BLaER1 treated with 17β-estradiol and CSF1 and Interleukin-3, amounts not matched to agents 10 nM and 100 nM (cell line): ENCODE data around the gene SURF6.

Experiments used
- H3K27ac ChIP-seq, 11 experiments: shearing (Covaris generic); formaldehyde crosslinking; 2 replicates each; pipeline ENCODE4 v1.8.1; 2022
- H3K27me3 ChIP-seq, 11 experiments: shearing (Covaris generic); formaldehyde crosslinking; 2 replicates each; pipeline ENCODE4 v1.8.1; 2022
- H3K36me3 ChIP-seq, 11 experiments: shearing (Covaris generic); formaldehyde crosslinking; 2 replicates each; pipeline ENCODE4 v1.8.1; 2022
- H3K4me1 ChIP-seq, 10 experiments: shearing (Covaris generic); formaldehyde crosslinking; 2 replicates each; pipeline ENCODE4 v1.8.1; 2022
- H3K4me2 ChIP-seq, 11 experiments: shearing (Covaris generic); formaldehyde crosslinking; 2 replicates each; pipeline ENCODE4 v1.8.1; 2022
- H3K4me3 ChIP-seq, 10 experiments: shearing (Covaris generic); formaldehyde crosslinking; 2 replicates each; pipeline ENCODE4 v1.8.1; 2022
- H3K9ac ChIP-seq, 11 experiments: shearing (Covaris generic); formaldehyde crosslinking; 2 replicates each; pipeline ENCODE4 v1.8.1; 2022
- H3K9me3 ChIP-seq, 11 experiments: shearing (Covaris generic); formaldehyde crosslinking; replicated peaks in 1 of 11; 2 replicates each; pipeline ENCODE4 v1.8.1; 2022
- H4K20me1 ChIP-seq, 11 experiments: shearing (Covaris generic); formaldehyde crosslinking; 2 replicates each; pipeline ENCODE4 v1.8.1; 2022
- Cebpa-rat ChIP-seq, 11 experiments: shearing (Covaris generic); IDR thresholded peaks; 2 replicates each; pipeline ENCODE4 v1.8.1; 2022

The SURF6 gene

GRCh38 chr9:133361507-133362092, 25.6 kb upstream of the SURF6 start:
- H3K4me1 ChIP-seq, result peaks cover 42 to 67% (median 59%) of the 10 kb centered on the region in 10 experiments
- TF ChIP-seq Cebpa-rat (IDR thresholded peaks at IDR 0.05), result no peak
- H3K4me3 ChIP-seq, result no peak overlapping the region
- H3K27ac ChIP-seq, result peak overlapping the region in 6 of 11 experiments; percentile 10 to 95 (median 68); a peak in 9 of 22 replicates
- H3K9ac ChIP-seq, result peak overlapping the region in 10 of 11 experiments; percentile 32 to 93 (median 48); a peak in 14 of 22 replicates
- H3K9me3 ChIP-seq, result no peaks in the 10 kb centered on the region
- H3K27me3 ChIP-seq, result no peaks in the 10 kb centered on the region
- peaks cover 72 to 92% (median 84%) of the 10 kb centered on the region in 11 experiments for H3K36me3 ChIP-seq
- H4K20me1 ChIP-seq, result peaks cover 61 to 100% (median 89%) of the 10 kb centered on the region in 11 experiments
- peak overlapping the region in 9 of 11 experiments; percentile 18 to 98 (median 64); a peak in 15 of 22 replicates for H3K4me2 ChIP-seq

- no peak for TF ChIP-seq Cebpa-rat (IDR thresholded peaks at IDR 0.05)
- Histone ChIP-seq H3K9me3 (no peaks in the 10 kb centered on the region), H3K4me2 (peak overlapping the region; percentile 5 to 98 (median 56); a peak in 21 of 22 replicates), H3K4me1 (peaks cover 43 to 68% (median 60%) of the 10 kb centered on the region in 10 experiments), H3K36me3 (peaks cover 63 to 82% (median 75%) of the 10 kb centered on the region in 11 experiments), H4K20me1 (peaks cover 52 to 94% (median 80%) of the 10 kb centered on the region in 11 experiments; a peak in 21 of 22 replicates), H3K4me3 (no peak overlapping the region), H3K9ac (peak overlapping the region; percentile 35 to 93 (median 53); a peak in 20 of 22 replicates), H3K27me3 (no peaks in the 10 kb centered on the region), H3K27ac (peak overlapping the region in 10 of 11 experiments; percentile 4 to 95 (median 30); a peak in 13 of 22 replicates)
These were observed 24.7 kb upstream of the SURF6 start for GRCh38 chr9:133360400-133361393.

GRCh38 chr9:133359399-133360175, 23.6 kb upstream of the SURF6 start:
- Histone ChIP-seq H3K27ac (peak overlapping the region in 5 of 11 experiments; percentile 35 to 95 (median 69); a peak in 8 of 22 replicates), H3K4me2 (peak overlapping the region in 9 of 11 experiments; percentile 6 to 98 (median 64); a peak in 13 of 22 replicates), H3K27me3 (no peaks in the 10 kb centered on the region), H4K20me1 (peaks cover 42 to 89% (median 70%) of the 10 kb centered on the region in 11 experiments; a peak in 21 of 22 replicates), H3K36me3 (peaks cover 52 to 71% (median 64%) of the 10 kb centered on the region in 11 experiments), H3K9ac (peak overlapping the region in 10 of 11 experiments; percentile 19 to 93 (median 58); a peak in 16 of 22 replicates), H3K4me1 (peaks cover 54 to 75% (median 70%) of the 10 kb centered on the region in 10 experiments), H3K9me3 (no peaks in the 10 kb centered on the region), H3K4me3 (no peak overlapping the region)
- TF ChIP-seq Cebpa-rat (IDR thresholded peaks at IDR 0.05), result no peak

- Histone ChIP-seq H3K4me3 (peak overlapping the region; percentile 67 to 88 (median 78); a peak in 19 of 20 replicates), H3K9me3 (no peaks in the 10 kb centered on the region), H3K4me2 (peak overlapping the region; percentile 98 to 100 (median 99)), H3K36me3 (peaks cover 37 to 66% (median 56%) of the 10 kb centered on the region in 11 experiments), H3K27ac (peak overlapping the region in 7 of 11 experiments; percentile 6 to 95 (median 93); a peak in 7 of 22 replicates), H3K4me1 (peaks cover 67 to 93% (median 86%) of the 10 kb centered on the region in 10 experiments), H3K9ac (peak overlapping the region; percentile 85 to 93 (median 90); a peak in 20 of 22 replicates), H4K20me1 (peaks cover 34 to 89% (median 70%) of the 10 kb centered on the region in 11 experiments; a peak in 21 of 22 replicates), H3K27me3 (no peaks in the 10 kb centered on the region)
- TF ChIP-seq Cebpa-rat (IDR thresholded peaks at IDR 0.05), result no peak
These were observed 21.7 kb upstream of the SURF6 start for GRCh38 chr9:133357656-133358055.

GRCh38 chr9:133356391-133357091, 20.6 kb upstream of the SURF6 start, which contains the start of the genes SURF1 and SURF2:
TSS of gene SURF1 (minus strand) at chr9:133356487. CDS start at chr9:133356453, 34 bp downstream.
TSS of gene SURF2 (plus strand) at chr9:133356550. CDS start at chr9:133356593, 43 bp downstream.
- Histone ChIP-seq H3K36me3 (peaks cover 37 to 66% (median 56%) of the 10 kb centered on the region in 11 experiments), H3K9ac (peak within 1 kb of the TSS; percentile 85 to 93 (median 90)), H3K27ac (peak within 1 kb of the TSS; percentile 58 to 95 (median 93); a peak in 21 of 22 replicates), H3K9me3 (no peaks in the 10 kb centered on the region), H3K4me3 (peak within 1 kb of the TSS; percentile 67 to 88 (median 78)), H4K20me1 (peaks cover 34 to 89% (median 70%) of the 10 kb centered on the region in 11 experiments), H3K4me1 (peaks cover 65 to 92% (median 78%) of the 10 kb centered on the region in 10 experiments), H3K27me3 (no peaks in the 10 kb centered on the region), H3K4me2 (peak within 1 kb of the TSS; percentile 98 to 100 (median 99))
- TF ChIP-seq Cebpa-rat (IDR thresholded peaks at IDR 0.05), result no peak

- peak overlapping the region; percentile 88 to 98 (median 94) for H3K4me2 ChIP-seq
- no peaks in the 10 kb centered on the region for H3K9me3 ChIP-seq
- peak overlapping the region; percentile 67 to 88 (median 78) for H3K4me3 ChIP-seq
- H3K27me3 ChIP-seq, result no peaks in the 10 kb centered on the region
- peak overlapping the region; percentile 58 to 95 (median 93); a peak in 21 of 22 replicates for H3K27ac ChIP-seq
- H3K36me3 ChIP-seq, result peaks cover 37 to 66% (median 56%) of the 10 kb centered on the region in 11 experiments
- no peak for TF ChIP-seq Cebpa-rat (IDR thresholded peaks at IDR 0.05)
- peaks cover 62 to 92% (median 77%) of the 10 kb centered on the region in 10 experiments for H3K4me1 ChIP-seq
- H4K20me1 ChIP-seq, result peaks cover 35 to 89% (median 70%) of the 10 kb centered on the region in 11 experiments
- H3K9ac ChIP-seq, result peak overlapping the region; percentile 85 to 93 (median 90)
These were observed 19.9 kb upstream of the SURF6 start for GRCh38 chr9:133355881-133356357.

GRCh38 chr9:133354766-133355165, 18.8 kb upstream of the SURF6 start:
- Histone ChIP-seq H3K27me3 (no peaks in the 10 kb centered on the region), H3K9me3 (no peaks in the 10 kb centered on the region), H3K4me2 (peak overlapping the region; percentile 88 to 98 (median 94)), H3K36me3 (peaks cover 37 to 66% (median 56%) of the 10 kb centered on the region in 11 experiments), H4K20me1 (peaks cover 35 to 89% (median 70%) of the 10 kb centered on the region in 11 experiments), H3K9ac (peak overlapping the region; percentile 85 to 93 (median 90); a peak in 19 of 22 replicates), H3K27ac (peak overlapping the region in 9 of 11 experiments; percentile 83 to 95 (median 93); a peak in 18 of 22 replicates), H3K4me3 (peak overlapping the region in 8 of 10 experiments; percentile 67 to 88 (median 80); a peak in 10 of 20 replicates), H3K4me1 (peaks cover 62 to 92% (median 77%) of the 10 kb centered on the region in 10 experiments)
- TF ChIP-seq Cebpa-rat (IDR thresholded peaks at IDR 0.05), result peak in 8 of 11 experiments; percentile 23 to 75 (median 63); a peak in 10 of 22 replicates
